Measurements from ENCODE around the gene PPIA.

The PPIA gene

GRCh38 chr7:44796504-44797328 lies at the start of gene PPIA:
Gene PPIA (plus strand): TSS chr7:44796681. CDS start chr7:44796725, 44 bp downstream.
- peak; percentile 98 for DNase-seq (ENCODE audit: low read depth)

- DNase-seq (ENCODE audit: low read depth), result peak; percentile 67
Measured at GRCh38 chr7:44748045-44748947, 48.2 kb upstream of the PPIA start, which contains the start of gene ZMIZ2. Gene ZMIZ2 (plus strand): TSS chr7:44748847. CDS start chr7:44756250, 7,403 bp downstream.

DNA sequence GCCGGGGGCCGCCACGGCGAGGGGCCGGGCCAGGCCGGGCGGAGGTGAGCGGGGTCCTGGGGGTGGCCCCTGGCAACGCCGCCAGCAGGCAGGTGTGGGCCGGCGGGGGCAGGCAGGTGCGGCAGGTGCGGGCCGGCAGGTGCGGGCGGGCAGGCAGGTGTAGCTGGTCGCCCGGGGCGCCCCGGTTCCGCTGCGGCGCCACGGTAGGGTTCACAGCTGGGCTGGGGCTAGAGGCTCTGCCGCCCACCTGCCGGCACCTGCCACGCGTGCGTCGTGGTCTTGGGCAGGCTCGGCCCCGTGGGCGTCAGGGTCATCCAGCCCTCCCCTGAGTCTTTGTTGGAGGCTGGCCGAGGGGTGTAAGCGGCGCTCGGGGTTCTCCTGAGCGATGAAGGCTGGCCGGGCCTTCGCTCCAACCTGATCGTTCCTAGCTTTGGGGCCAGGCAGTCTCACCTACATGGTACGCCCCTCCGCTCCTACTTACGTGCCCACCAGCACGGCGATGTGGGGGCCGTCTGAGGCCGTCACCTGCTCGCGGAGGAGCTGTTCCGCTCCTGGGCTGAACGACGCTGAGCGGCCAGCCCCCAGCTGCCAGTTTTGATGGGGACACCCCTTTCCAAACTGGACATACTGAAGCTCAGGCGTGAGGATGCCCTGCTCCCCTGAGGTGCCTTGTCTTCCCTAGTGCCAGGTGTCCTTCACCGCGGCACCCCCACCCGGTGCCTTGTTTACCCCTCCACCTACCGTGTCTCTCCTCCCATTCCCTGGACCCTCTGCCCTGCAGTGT lies 47.3 kb upstream of the PPIA start:
- DNase-seq (ENCODE audit: low read depth), result no peak

DNA sequence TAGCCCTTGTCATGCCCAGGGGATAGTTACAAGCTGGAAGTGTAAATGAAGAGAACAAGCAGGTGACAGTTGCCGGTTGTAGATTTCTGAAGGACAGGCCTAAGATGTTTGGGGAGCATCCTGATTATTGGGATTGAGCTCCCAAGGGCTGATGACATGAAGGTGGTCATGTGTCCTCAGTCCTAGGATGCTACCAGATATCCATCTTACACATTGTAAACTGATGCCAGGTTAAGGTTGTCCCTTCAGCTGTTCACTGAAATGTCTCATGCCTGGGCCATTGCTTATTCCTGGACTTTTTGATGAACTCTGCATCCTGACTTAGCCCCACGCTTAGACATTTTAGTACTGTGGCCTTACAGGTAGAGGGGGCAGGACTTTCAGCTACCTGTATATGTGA lies 46.5 kb upstream of the PPIA start:
- DNase-seq (ENCODE audit: low read depth), result no peak

GRCh38 chr7:44750424-44750823 lies 46.1 kb upstream of the PPIA start:
- no peak for DNase-seq (ENCODE audit: low read depth)

DNA sequence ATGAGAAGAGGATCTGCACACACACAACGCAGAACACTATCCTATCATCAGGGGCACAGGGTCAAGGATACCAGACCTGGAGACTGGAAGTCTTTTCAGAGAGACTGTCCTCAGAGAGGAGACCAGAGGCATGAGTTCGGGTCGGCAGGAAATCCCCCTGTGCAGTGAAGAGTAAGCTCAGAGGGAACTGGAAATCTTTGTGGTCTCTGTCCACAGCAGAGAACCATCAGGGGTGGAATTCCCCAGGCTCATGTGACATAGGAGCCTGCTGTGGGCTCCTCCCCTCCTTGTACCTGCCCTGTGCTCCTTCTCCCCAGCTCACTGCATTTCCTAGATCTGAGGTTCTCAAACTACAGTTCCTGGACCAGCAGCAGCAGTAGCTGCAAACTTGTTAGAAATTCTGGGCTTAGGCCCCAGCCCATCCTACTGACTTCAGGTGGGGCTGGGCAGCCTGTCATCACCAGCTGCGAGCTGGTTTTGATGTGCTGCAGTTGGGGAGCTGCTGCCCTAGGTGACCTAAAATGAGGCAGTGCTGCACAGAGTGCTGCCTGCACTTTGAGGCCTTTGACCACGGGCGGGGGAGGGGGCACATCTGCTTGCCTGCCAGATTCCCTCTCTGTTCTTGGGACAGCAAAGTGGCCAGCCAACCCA lies 45.4 kb upstream of the PPIA start:
- no peak for DNase-seq (ENCODE audit: low read depth)

DNA sequence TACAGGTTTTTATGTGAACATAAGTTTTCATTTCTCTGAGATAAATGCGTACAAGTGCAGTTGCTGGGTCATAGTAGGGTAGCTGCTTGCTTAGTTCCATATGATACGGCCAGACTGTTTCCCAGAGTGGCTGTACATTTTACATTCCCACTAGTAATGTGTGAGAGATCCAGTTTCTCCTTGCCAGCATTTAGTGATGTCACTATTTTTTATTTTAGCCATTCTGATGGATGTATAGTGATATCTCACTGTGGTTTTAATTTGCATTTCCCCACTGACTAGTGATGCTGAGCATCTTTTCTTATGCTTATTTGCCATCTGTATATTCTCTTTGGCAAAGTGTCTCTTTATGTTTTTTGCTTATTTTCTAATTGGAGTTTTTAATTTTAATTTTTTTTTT lies 43.7 kb upstream of the PPIA start:
- DNase-seq (ENCODE audit: low read depth), result no peak

GRCh38 chr7:44754802-44755697 lies 41.4 kb upstream of the PPIA start:
- no peak for DNase-seq (ENCODE audit: low read depth)

DNA sequence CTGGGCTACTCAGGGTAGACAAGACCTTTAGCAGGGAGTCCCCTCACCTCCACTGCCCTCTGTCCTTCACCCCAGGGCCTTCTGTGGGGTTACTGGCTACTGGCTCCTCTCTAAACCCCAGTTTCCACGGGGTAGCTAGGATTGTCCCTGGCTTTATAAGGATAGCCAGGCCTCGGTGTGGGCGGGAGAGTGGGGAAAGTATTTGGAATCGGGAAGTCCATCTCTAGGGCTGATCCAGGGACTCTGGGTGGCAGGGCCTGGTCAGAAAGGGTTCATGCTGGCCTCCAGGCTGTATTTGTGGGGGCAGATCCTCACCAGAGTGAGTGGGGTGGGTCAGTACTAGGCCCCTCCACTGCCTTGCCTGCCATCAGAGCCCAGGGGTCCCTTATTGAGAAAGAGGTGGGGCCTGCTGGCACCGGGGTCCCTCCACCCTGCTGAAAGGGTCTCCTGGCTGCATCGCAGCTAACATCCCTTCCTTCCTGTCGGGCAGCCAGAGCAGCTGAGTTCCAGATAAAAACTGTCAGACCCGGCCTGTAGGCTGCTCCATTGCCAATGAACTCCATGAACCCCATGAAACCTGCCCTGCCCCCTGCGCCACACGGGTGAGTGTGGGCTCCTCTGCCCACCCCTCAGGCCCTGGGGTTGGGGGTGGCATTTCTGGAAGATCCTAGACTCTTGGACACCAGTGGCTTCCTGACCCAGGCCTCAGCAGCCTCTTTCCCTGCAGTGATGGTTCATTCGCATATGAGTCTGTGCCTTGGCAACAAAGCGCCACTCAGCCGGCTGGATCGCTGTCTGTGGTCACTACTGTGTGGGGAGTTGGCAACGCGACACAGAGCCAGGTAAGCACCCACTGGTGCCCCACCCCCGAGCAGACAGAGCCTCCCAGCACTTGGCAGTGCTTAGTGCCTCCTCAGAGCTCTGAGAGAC lies 40.5 kb upstream of the PPIA start:
- no peak for DNase-seq (ENCODE audit: low read depth)

- no peak for DNase-seq (ENCODE audit: low read depth)
Measured at GRCh38 chr7:44756904-44757303, 39.6 kb upstream of the PPIA start.

- no peak for DNase-seq (ENCODE audit: low read depth)
Measured at GRCh38 chr7:44757311-44757710, 39.2 kb upstream of the PPIA start.

DNA sequence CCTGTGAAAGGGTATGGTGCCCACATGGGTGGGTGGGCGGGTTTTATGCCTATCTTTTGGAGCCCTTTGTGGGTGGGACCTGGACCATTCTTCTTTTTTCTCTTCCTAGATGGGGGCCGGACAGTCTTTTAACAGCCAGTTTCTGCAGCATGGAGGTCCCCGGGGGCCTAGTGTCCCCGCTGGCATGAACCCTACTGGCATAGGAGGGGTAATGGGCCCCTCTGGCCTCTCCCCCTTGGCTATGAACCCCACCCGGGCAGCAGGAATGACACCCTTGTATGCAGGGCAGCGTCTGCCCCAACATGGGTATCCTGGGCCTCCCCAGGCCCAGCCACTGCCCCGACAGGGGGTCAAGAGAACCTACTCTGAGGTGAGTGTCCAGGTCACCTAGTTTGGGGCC lies 38.7 kb upstream of the PPIA start:
- DNase-seq (ENCODE audit: low read depth), result no peak

GRCh38 chr7:44759246-44759645 lies 37.2 kb upstream of the PPIA start:
- no peak for DNase-seq (ENCODE audit: low read depth)

DNA sequence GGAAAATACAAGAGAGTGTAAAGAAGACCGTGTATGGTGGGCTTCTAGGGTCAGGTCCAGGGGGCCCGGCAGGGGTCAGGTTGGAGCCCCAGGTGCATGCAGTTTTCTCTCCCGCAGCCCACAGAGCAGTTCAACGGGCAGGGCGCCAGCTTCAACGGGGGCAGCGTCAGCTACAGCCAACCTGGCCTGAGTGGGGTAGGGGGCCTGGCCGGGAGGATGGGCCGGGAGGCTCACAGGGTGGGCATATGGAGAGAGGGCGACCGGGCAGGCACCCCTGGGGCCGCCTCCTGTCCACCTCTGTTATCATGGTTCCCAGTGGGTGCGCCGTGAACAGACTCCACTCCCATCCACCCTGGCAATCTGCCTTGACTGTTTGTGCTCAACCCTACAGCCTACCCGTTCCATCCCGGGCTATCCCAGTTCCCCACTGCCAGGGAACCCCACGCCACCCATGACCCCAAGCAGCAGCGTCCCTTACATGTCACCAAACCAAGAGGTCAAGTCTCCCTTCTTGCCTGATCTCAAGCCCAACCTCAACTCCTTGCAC lies 36.4 kb upstream of the PPIA start:
- no peak for DNase-seq (ENCODE audit: low read depth)

GRCh38 chr7:44761207-44762161 lies 35.0 kb upstream of the PPIA start:
- no peak for DNase-seq (ENCODE audit: low read depth)

DNA sequence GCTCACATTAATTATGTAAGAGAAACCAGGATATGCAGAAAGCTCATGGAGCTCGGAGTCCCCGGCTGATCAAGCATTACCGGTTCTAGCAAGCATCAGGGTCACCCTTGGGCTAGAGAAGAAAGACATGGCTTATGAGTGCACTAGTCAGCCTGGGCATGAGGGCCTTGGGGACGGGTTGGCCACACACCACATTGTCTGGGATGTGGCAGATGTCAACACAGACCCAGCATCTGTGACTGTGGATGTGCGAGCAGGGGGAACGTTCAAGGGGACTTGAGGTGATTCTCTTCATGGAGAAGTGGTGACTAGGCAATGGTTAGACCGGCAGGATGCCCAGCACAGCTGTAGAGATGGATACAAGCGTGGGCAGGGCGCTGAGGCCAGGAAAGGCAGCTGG lies 34.2 kb upstream of the PPIA start:
- no peak for DNase-seq (ENCODE audit: low read depth)

DNA sequence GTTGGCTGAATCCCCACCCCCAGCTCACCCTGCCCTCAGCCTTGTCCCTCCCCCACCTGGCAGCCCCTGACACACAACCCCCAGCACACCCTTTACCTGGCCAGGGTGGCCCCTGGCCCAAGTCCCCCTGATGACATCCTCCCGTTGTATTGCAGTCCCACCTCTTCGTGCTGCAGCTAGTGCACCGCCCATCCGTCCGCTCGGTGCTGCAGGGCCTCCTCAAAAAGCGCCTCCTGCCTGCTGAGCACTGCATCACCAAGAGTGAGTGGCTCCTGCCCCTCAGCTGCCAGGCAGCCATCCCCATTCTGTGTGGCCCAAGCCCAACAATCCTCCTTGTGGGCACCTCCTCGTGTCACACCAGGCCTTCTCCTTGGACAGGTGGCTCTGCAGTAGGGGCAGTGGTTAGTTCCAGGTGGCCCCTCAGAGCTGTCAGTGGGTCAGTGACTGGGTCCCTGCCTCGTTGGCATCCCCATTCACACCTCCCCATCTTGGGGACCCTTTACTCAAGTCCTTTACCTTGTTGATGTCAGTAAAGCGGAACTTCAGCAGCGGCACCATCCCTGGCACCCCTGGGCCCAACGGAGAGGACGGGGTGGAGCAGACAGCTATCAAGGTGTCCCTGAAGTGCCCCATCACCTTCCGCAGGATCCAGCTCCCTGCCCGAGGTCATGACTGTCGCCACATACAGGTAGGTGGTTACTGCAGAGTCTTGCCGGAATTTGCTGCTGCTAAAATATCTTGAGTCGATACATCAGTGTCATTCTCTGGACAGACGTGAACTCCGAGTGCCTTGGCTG lies 33.6 kb upstream of the PPIA start:
- DNase-seq (ENCODE audit: low read depth), result no peak

Measured in HS-5 (cell line).